Breast epithelium (tissue), 4 donors: Measurements from ENCODE around the gene CDK5RAP2. TPM values are rescaled to one million over a fixed set of nuclear protein-coding genes. Genes with fewer than 3 reads are reported as not detected.

Experiments
- DNase-seq, 2 donors: peaks; one replicate each; pipeline ENCODE4 v3.0.0-alpha.2; 2019; ENCODE audit warnings: low spot score in 2 of 2
- H3K27ac ChIP-seq, 2 donors: fragments of 200-600 bp; sonication (generic) in 1 of 2; one replicate each; pipeline ENCODE4 v1.5.1; 2016 to 2019; ENCODE audit warnings: mild to moderate bottlenecking in 1 of 2
- H3K27me3 ChIP-seq, 2 donors: fragments of 200-600 bp; sonication (generic) in 1 of 2; one replicate each; pipeline versions ENCODE4 v1.5.1 to v1.6.0; 2017 to 2019; ENCODE audit warnings: control low read depth in 1 of 2, mild to moderate bottlenecking in 1 of 2
- H3K36me3 ChIP-seq: fragments of 200-600 bp; one replicate; pipeline ENCODE4 v1.5.1; 2019
- H3K4me1 ChIP-seq, 2 donors: fragments of 200-600 bp; sonication (generic); one replicate each; pipeline ENCODE4 v1.5.1; 2016 to 2019; ENCODE audit warnings: control low read depth in 1 of 2
- H3K4me3 ChIP-seq, 3 donors: fragments of 200-600 bp; sonication (generic); 1 replicate in 2 of 3; 2 replicates in 1 of 3; pipeline ENCODE4 v1.5.1; 2016 to 2019; ENCODE audit warnings: mild to moderate bottlenecking in 3 of 3, moderate library complexity in 2 of 3
- H3K9me3 ChIP-seq, 2 donors: fragments of 200-600 bp; sonication (generic) in 1 of 2; one replicate each; pipeline ENCODE4 v1.5.1; 2016 to 2019; ENCODE audit warnings: control low read depth in 1 of 2
- POLR2A ChIP-seq: fragments of 450-650 bp; IDR thresholded peaks from one replicate; pipeline ENCODE4 v1.6.1; 2016; ENCODE audit warnings: antibody characterized with exemption, mild to moderate bottlenecking, moderate library complexity
- POLR2AphosphoS5 ChIP-seq, 3 donors: sonication (generic); formaldehyde crosslinking; IDR thresholded peaks; one replicate each; pipeline ENCODE4 v1.6.1; 2017; ENCODE audit warnings: antibody characterized with exemption in 3 of 3
- intact Hi-C: fragments of 100-400 bp; cut with DNase I; formaldehyde crosslinking; loops from one replicate; pipeline ENCODE4 v1.15.1; 2023; ENCODE audit warnings: low total_unique reads
- total RNA-seq, 3 donors: library from RNA; depleted of rRNA; stranded (reverse); fragments of >200 nt; gene quantifications; one replicate each; pipeline ENCODE4 v1.1.0, GENCODE V29; 2016
- TF ChIP-seq, protein P1 (sequence below), 3 donors: fragments of 450-650 bp; IDR thresholded peaks; one replicate each; pipeline ENCODE4 v1.5.1; 2016 to 2017; ENCODE audit warnings: antibody characterized with exemption in 3 of 3, mild to moderate bottlenecking in 3 of 3, moderate library complexity in 3 of 3

Gene CDK5RAP2
- total RNA-seq, 3 donors from 2014 or later, result 44.5 to 77.4 (median 60.6) TPM

DNA sequence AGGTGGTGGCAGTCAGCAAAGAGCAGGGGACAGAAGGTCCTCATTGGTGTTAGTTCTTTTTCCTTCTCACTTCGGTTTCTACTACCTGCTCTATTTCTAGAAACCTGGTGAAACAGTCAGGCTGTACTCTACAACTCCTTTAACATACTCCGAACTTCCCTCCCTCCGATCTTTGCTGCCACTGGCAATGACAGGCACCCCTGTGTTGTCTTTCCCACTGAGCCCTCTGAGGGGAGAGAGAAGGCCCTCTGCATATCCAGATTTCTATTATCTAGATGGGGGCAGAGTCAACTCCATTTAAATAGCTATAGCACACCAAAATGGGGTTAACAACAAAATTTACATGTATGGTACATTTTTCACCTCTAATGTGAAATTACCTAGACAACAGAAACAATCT, 123.7 kb downstream of the CDK5RAP2 start:
- Histone ChIP-seq H3K9me3 (no peaks in the 10 kb centered on the region), H3K27ac (no peak overlapping the region), H3K36me3 (no peaks in the 10 kb centered on the region), H3K4me1 (no peaks in the 10 kb centered on the region), H3K27me3 (no peaks in the 10 kb centered on the region), H3K4me3 (no peak overlapping the region)
- intact Hi-C loops, result no loop called here
- no peak for TF ChIP-seq POLR2AphosphoS5 (IDR thresholded peaks at IDR 0.05)
- TF ChIP-seq POLR2A, result no peak
- TF ChIP-seq, protein P1, sequence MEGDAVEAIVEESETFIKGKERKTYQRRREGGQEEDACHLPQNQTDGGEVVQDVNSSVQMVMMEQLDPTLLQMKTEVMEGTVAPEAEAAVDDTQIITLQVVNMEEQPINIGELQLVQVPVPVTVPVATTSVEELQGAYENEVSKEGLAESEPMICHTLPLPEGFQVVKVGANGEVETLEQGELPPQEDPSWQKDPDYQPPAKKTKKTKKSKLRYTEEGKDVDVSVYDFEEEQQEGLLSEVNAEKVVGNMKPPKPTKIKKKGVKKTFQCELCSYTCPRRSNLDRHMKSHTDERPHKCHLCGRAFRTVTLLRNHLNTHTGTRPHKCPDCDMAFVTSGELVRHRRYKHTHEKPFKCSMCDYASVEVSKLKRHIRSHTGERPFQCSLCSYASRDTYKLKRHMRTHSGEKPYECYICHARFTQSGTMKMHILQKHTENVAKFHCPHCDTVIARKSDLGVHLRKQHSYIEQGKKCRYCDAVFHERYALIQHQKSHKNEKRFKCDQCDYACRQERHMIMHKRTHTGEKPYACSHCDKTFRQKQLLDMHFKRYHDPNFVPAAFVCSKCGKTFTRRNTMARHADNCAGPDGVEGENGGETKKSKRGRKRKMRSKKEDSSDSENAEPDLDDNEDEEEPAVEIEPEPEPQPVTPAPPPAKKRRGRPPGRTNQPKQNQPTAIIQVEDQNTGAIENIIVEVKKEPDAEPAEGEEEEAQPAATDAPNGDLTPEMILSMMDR (IDR thresholded peaks at IDR 0.05), result no peak
- DNase-seq, result no peak

DNA sequence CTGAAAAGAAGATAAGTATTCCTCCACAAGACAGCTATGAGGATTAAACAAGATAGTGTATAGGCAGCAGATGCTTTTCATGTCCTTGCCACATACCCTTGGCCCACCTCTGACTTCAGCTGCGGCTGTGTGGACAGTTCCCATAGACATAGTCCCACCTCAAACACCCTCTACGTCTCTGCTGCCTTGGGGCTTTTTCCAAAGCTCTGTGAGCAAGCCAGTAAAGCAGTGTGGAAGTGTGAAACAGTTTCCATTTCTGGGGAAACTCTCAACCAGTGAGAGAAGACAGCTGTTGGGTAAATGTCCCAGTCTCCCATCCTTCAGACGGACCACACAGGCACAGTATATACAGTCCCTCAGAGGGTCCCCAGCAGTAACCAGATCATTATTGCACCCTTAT, 125.5 kb downstream of the CDK5RAP2 start:
- Histone ChIP-seq H3K36me3 (no peaks in the 10 kb centered on the region), H3K9me3 (no peaks in the 10 kb centered on the region), H3K27ac (no peak overlapping the region), H3K4me1 (no peaks in the 10 kb centered on the region), H3K27me3 (no peaks in the 10 kb centered on the region), H3K4me3 (no peak overlapping the region)
- DNase-seq, result no peak
- intact Hi-C loops, result no loop called here
- TF ChIP-seq, protein P1 (IDR thresholded peaks at IDR 0.05), result no peak
- TF ChIP-seq POLR2A (no peak), POLR2AphosphoS5 (IDR thresholded peaks at IDR 0.05) (no peak)

DNA sequence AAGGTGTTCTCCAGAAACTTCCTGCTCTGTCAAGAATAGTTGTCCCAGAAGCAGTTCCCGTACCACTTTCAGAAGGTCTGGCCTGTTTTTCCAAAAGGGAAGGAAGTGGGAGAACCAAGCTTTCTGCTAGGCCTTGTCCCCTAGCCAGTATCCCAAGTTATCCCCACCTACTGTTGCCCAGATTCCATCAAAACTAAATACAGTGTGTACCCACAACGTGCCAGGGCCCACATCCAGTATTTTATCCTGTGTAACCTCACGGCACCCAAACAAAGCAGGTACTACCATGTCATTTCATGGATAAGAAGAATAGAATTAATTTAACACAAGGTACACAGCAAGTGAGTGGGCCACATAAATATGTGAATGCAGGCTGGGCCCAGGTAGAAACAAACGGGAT, 126.2 kb downstream of the CDK5RAP2 start:
- no peaks in the 10 kb centered on the region for H3K4me1 ChIP-seq
- H3K27me3 ChIP-seq, result no peaks in the 10 kb centered on the region
- no peaks in the 10 kb centered on the region for H3K36me3 ChIP-seq
- TF ChIP-seq POLR2AphosphoS5 (IDR thresholded peaks at IDR 0.05), result no peak
- TF ChIP-seq, protein P1 (IDR thresholded peaks at IDR 0.05), result no peak
- no peak for TF ChIP-seq POLR2A
- no peaks in the 10 kb centered on the region for H3K9me3 ChIP-seq
- H3K4me3 ChIP-seq, result no peak overlapping the region
- DNase-seq, result no peak
- no peak overlapping the region for H3K27ac ChIP-seq
- intact Hi-C loops, result no loop called here

DNA sequence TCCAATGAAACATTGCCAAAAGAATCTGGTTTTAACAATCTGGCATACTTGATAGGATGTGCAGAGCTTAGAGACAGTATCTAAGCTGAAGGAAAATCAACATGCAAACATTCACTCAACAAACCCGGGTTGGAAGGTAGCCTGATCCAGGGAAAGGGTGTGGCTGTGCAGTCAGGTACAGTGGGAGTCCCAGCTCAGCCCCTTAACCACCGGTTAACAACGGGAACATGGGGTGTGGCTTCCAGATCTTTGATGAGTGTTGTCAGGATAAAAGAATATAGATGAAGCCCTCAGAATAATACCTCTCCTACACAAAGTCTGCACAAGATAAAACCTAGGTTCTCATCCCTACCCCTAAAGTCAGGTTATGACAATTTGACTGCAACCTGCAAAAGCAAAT, 127.3 kb downstream of the CDK5RAP2 start:
- H3K27ac ChIP-seq, result no peak overlapping the region
- intact Hi-C loops, result no loop called here
- H3K27me3 ChIP-seq, result no peaks in the 10 kb centered on the region
- no peak for DNase-seq
- H3K9me3 ChIP-seq, result no peaks in the 10 kb centered on the region
- TF ChIP-seq POLR2AphosphoS5 (IDR thresholded peaks at IDR 0.05) (no peak), POLR2A (no peak)
- TF ChIP-seq, protein P1 (IDR thresholded peaks at IDR 0.05), result no peak
- no peak overlapping the region for H3K4me3 ChIP-seq
- H3K4me1 ChIP-seq, result no peaks in the 10 kb centered on the region
- no peaks in the 10 kb centered on the region for H3K36me3 ChIP-seq

DNA sequence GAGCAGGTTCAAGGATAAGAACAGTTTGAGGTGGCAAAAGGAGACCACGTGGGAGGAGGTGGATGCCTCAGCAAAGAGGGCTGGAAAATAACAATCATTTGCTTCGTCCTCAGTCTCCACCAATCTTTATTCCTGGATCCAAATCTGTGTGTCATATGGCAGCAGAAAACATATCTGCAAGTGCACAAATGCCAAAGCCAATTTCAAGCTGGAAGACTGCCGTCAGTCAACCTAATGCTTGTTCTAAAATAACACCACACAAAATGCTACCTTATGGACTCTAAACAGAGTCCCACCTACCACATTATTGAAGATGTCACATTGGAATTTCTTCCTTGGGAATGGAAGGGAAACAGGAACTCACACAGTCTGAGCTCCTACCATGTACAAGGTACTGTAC, 129.1 kb downstream of the CDK5RAP2 start:
- DNase-seq, result no peak
- Histone ChIP-seq H3K9me3 (no peaks in the 10 kb centered on the region), H3K4me1 (no peaks in the 10 kb centered on the region), H3K27ac (no peak overlapping the region), H3K36me3 (no peaks in the 10 kb centered on the region), H3K4me3 (no peak overlapping the region), H3K27me3 (no peaks in the 10 kb centered on the region)
- TF ChIP-seq POLR2A (no peak), POLR2AphosphoS5 (IDR thresholded peaks at IDR 0.05) (no peak)
- TF ChIP-seq, protein P1 (IDR thresholded peaks at IDR 0.05), result no peak
- intact Hi-C loops, result no loop called here
